IMR-90 (cell line): ENCODE data around the gene PKM. TPM values are rescaled to one million over a fixed set of nuclear protein-coding genes. Genes with fewer than 3 reads are reported as not detected.

Source experiments
- ATAC-seq: fragments of 200-7000 bp; cut with Tn5 transposase; 2 replicates; pipeline ENCODE4 v1.9.1; 2020; ENCODE audit warnings: low read depth, mild to moderate bottlenecking, moderate library complexity
- BruUV-seq: library from RNA; stranded (reverse); fragments of 400-500 nt; replicated peaks from 2 replicates; lab custom pipeline; 2021; lab: Mats Ljungman, UMichigan
- CTCF ChIA-PET: fragments of 300-600 bp; formaldehyde crosslinking; extraction: SDS; loops from one replicate; lab custom pipeline; 2021; ENCODE audit warnings: antibody characterized with exemption; lab: Yijun Ruan, JAX
- POLR2A ChIA-PET: fragments of 300-600 bp; sonication (Branson Sonifier 250); formaldehyde crosslinking; loops from one replicate; lab custom pipeline; 2022; ENCODE audit warnings: antibody characterized with exemption; ENCODE audit not compliant: unreplicated experiment; lab: Charles Lee
- DNase-seq: peaks from one replicate; pipeline ENCODE4 v3.0.0; 2013
- H2AFZ ChIP-seq: replicated peaks from 2 replicates; pipeline ENCODE3; 2013; ENCODE audit warnings: low read length, mild to moderate bottlenecking; ENCODE audit not compliant: poor library complexity
- H2AK5ac ChIP-seq: 2 replicates; pipeline ENCODE4 v1.6.1; 2013; ENCODE audit warnings: low read depth, low read length, inconsistent platforms
- H2AK9ac ChIP-seq: replicated peaks from 2 replicates; pipeline ENCODE3; 2013; ENCODE audit warnings: mild to moderate bottlenecking, low read depth, low read length, moderate library complexity; ENCODE audit not compliant: poor library complexity
- H2BK120ac ChIP-seq: 2 replicates; pipeline ENCODE4 v1.6.1; 2013; ENCODE audit warnings: low read depth, low read length, inconsistent platforms
- H2BK15ac ChIP-seq: 3 replicates; pipeline ENCODE4 v1.6.1; 2013; ENCODE audit warnings: low read depth, low read length, inconsistent platforms
- H2BK20ac ChIP-seq: 2 replicates; pipeline ENCODE4 v1.6.1; 2013; ENCODE audit warnings: low read depth, mild to moderate bottlenecking, inconsistent platforms, low read length, moderate library complexity
- H2BK5ac ChIP-seq: 2 replicates; pipeline ENCODE4 v1.6.1; 2013; ENCODE audit warnings: mild to moderate bottlenecking, low read depth, low read length, inconsistent platforms; ENCODE audit not compliant: poor library complexity, severe bottlenecking
- H3K14ac ChIP-seq: replicated peaks from 2 replicates; pipeline ENCODE4 v1.6.1; 2013; ENCODE audit warnings: low read depth, low read length, inconsistent platforms
- H3K18ac ChIP-seq: 2 replicates; pipeline ENCODE4 v1.6.1; 2013; ENCODE audit warnings: low read depth, low read length, control low read depth
- H3K23ac ChIP-seq: 2 replicates; pipeline ENCODE4 v1.6.1; 2013; ENCODE audit warnings: low read depth, low read length, inconsistent platforms
- H3K27ac ChIP-seq: 2 replicates; pipeline ENCODE4 v1.5.1; 2013; ENCODE audit warnings: mild to moderate bottlenecking, control low read depth, low read length; ENCODE audit not compliant: insufficient read depth
- H3K27me3 ChIP-seq: 2 replicates; pipeline ENCODE4 v1.6.1; 2013; ENCODE audit warnings: low read length; ENCODE audit not compliant: control insufficient read depth, insufficient read depth
- H3K36me3 ChIP-seq: 2 replicates; pipeline ENCODE4 v1.6.1; 2013; ENCODE audit warnings: low read length, mixed read lengths; ENCODE audit not compliant: control insufficient read depth, insufficient read depth
- H3K4ac ChIP-seq: 2 replicates; pipeline ENCODE4 v1.6.1; 2013; ENCODE audit warnings: low read depth, low read length, inconsistent platforms
- H3K4me1 ChIP-seq: 2 replicates; pipeline ENCODE4 v1.6.1; 2013; ENCODE audit warnings: low read length, mixed read lengths; ENCODE audit not compliant: control insufficient read depth, insufficient read depth
- H3K4me2 ChIP-seq: 2 replicates; pipeline ENCODE4 v1.6.1; 2013; ENCODE audit warnings: low read depth, mild to moderate bottlenecking, control low read depth, low read length, moderate library complexity
- H3K4me3 ChIP-seq: 2 replicates; pipeline ENCODE4 v1.5.1; 2013; ENCODE audit warnings: low read depth, mild to moderate bottlenecking, control low read depth, low read length, moderate library complexity; ENCODE audit not compliant: insufficient read depth
- H3K56ac ChIP-seq: 2 replicates; pipeline ENCODE4 v1.6.1; 2013; ENCODE audit warnings: low read length, inconsistent platforms; ENCODE audit not compliant: insufficient read depth; ENCODE audit errors: extremely low read depth
- H3K79me1 ChIP-seq, 2 experiments: 2 replicates each; pipeline ENCODE4 v1.6.1; 2013; ENCODE audit warnings: low read length in 2 of 2, inconsistent platforms in 1 of 2, low read depth in 1 of 2
- H3K9ac ChIP-seq: 2 replicates; pipeline ENCODE4 v1.6.1; 2013; ENCODE audit warnings: low read depth, low read length, control low read depth
- H3K9me1 ChIP-seq: 2 replicates; pipeline ENCODE4 v1.6.1; 2013; ENCODE audit warnings: low read length, inconsistent platforms; ENCODE audit not compliant: insufficient read depth
- H3K9me3 ChIP-seq: 2 replicates; pipeline ENCODE4 v1.6.1; 2013; ENCODE audit warnings: low read length; ENCODE audit not compliant: control insufficient read depth, insufficient read depth
- H4K20me1 ChIP-seq: 2 replicates; pipeline ENCODE4 v1.6.1; 2013; ENCODE audit warnings: low read length, inconsistent platforms; ENCODE audit not compliant: insufficient read depth
- H4K5ac ChIP-seq: 2 replicates; pipeline ENCODE4 v1.6.1; 2013; ENCODE audit warnings: mild to moderate bottlenecking, low read depth, low read length, control low read depth
- H4K8ac ChIP-seq, 2 experiments: 2 replicates each; pipeline ENCODE4 v1.6.1; 2013; ENCODE audit warnings: low read depth in 2 of 2, low read length in 2 of 2, control low read depth in 1 of 2, inconsistent platforms in 1 of 2
- H4K91ac ChIP-seq: 2 replicates; pipeline ENCODE4 v1.6.1; 2013; ENCODE audit warnings: low read depth, low read length, inconsistent platforms; ENCODE audit not compliant: insufficient read depth
- BHLHE40 ChIP-seq: fragments of 150-350 bp; IDR thresholded peaks from 2 replicates; pipeline ENCODE4 v1.6.1; 2016; ENCODE audit warnings: mild to moderate bottlenecking, low read depth, low read length
- CEBPB ChIP-seq: IDR thresholded peaks from 2 replicates; pipeline ENCODE4 v1.6.1; 2012; ENCODE audit warnings: low read depth, low read length, improper control_type of control experiment
- CHD1 ChIP-seq: IDR thresholded peaks from 2 replicates; pipeline ENCODE4 v1.6.1; 2012; ENCODE audit warnings: low read depth, low read length, improper control_type of control experiment
- FOS ChIP-seq: fragments of 150-350 bp; IDR thresholded peaks from 2 replicates; pipeline ENCODE4 v1.6.1; 2016; ENCODE audit warnings: low read depth, low read length
- MAFK ChIP-seq: IDR thresholded peaks from 2 replicates; pipeline ENCODE4 v1.6.1; 2012; ENCODE audit warnings: low read depth, low read length, improper control_type of control experiment
- MAZ ChIP-seq: IDR thresholded peaks from 2 replicates; pipeline ENCODE4 v1.6.1; 2012; ENCODE audit warnings: low read depth, mild to moderate bottlenecking, low read length, improper control_type of control experiment, moderate library complexity, borderline replicate concordance
- MXI1 ChIP-seq: IDR thresholded peaks from 2 replicates; pipeline ENCODE4 v1.6.1; 2012; ENCODE audit warnings: low read depth, mild to moderate bottlenecking, low read length, moderate library complexity, borderline replicate concordance
- NFE2L2 ChIP-seq: fragments of 150-350 bp; IDR thresholded peaks from 2 replicates; pipeline ENCODE4 v1.6.1; 2016; ENCODE audit warnings: low read depth, mild to moderate bottlenecking, low read length
- POLR2A ChIP-seq: IDR thresholded peaks from 2 replicates; pipeline ENCODE4 v1.6.1; 2012; ENCODE audit warnings: mild to moderate bottlenecking, low read depth, low read length
- RAD21 ChIP-seq: IDR thresholded peaks from 2 replicates; pipeline ENCODE4 v1.6.1; 2012; ENCODE audit warnings: low read length, improper control_type of control experiment
- RCOR1 ChIP-seq: IDR thresholded peaks from 2 replicates; pipeline ENCODE4 v1.6.1; 2012; ENCODE audit warnings: mild to moderate bottlenecking, low read length, improper control_type of control experiment; ENCODE audit not compliant: insufficient replicate concordance
- RFX5 ChIP-seq: IDR thresholded peaks from 2 replicates; pipeline ENCODE4 v1.8.0; 2012; ENCODE audit warnings: low read depth, mild to moderate bottlenecking, low read length, moderate library complexity
- SMC3 ChIP-seq: fragments of 150-350 bp; IDR thresholded peaks from 2 replicates; pipeline ENCODE4 v1.6.1; 2016; ENCODE audit warnings: low read depth, mild to moderate bottlenecking, antibody characterized with exemption, low read length, moderate library complexity
- WGBS, 2 experiments: methylation state at CpG; one replicate each; pipeline versions ENCODE4 v1.1.5 to v1.1.7; 2013; ENCODE audit warnings: missing lambda C conversion rate in 2 of 2; ENCODE audit not compliant: insufficient read length in 1 of 2; ENCODE audit errors: extremely low coverage in 2 of 2; 5-methylcytosine and 5-hydroxymethylcytosine counted together
- dilution Hi-C: fragments of 300-500 bp; cut with HindIII; formaldehyde crosslinking; loops from one replicate; pipeline ENCODE4 v1.14.3; 2018; ENCODE audit warnings: low sequenced_read_pairs; ENCODE audit not compliant: unreplicated experiment
- in situ Hi-C: fragments of 300-500 bp; cut with MboI; formaldehyde crosslinking; loops from 3 replicates; pipeline ENCODE4 v1.14.3; 2019; ENCODE audit warnings: low sequenced_read_pairs, inconsistent platforms, mixed read lengths
- intact Hi-C: fragments of 100-400 bp; cut with micrococcal nuclease; formaldehyde crosslinking; loops from 2 replicates; pipeline ENCODE4 v1.10.0; 2022
- polyA plus RNA-seq, 3 experiments: library from polyadenylated mRNA; depleted of rRNA; stranded (reverse); fragments of >200 nt; gene quantifications; 2 replicates each; pipeline ENCODE4 v1.2.3, GENCODE V29; 2012; ENCODE audit warnings: low replicate concordance in 1 of 3
- total RNA-seq: library from RNA; depleted of rRNA; stranded (reverse); fragments of >200 nt; gene quantifications from 2 replicates; pipeline ENCODE4 v1.2.3, GENCODE V29; 2012
- TF ChIP-seq, protein P1 (sequence below): fragments of 150-350 bp; IDR thresholded peaks from 2 replicates; pipeline ENCODE4 v1.6.1; 2016; ENCODE audit warnings: low read depth, mild to moderate bottlenecking, low read length, moderate library complexity, borderline replicate concordance
- TF ChIP-seq, protein P2 (sequence below): fragments of 150-350 bp; IDR thresholded peaks from 2 replicates; pipeline ENCODE4 v1.6.1; 2017; ENCODE audit warnings: mild to moderate bottlenecking, antibody characterized with exemption, low read length, low read depth
- TF ChIP-seq, protein P3 (sequence below): conservative IDR thresholded peaks from 2 replicates; pipeline ENCODE4 v1.5.1; 2012; ENCODE audit warnings: mild to moderate bottlenecking, low read depth, low read length, improper control_type of control experiment

Gene PKM
- total and polyA plus RNA-seq, 2 of the 4 experiments (the other 2 are of a cell fraction) = 2,219 to 3,859 TPM

DNA sequence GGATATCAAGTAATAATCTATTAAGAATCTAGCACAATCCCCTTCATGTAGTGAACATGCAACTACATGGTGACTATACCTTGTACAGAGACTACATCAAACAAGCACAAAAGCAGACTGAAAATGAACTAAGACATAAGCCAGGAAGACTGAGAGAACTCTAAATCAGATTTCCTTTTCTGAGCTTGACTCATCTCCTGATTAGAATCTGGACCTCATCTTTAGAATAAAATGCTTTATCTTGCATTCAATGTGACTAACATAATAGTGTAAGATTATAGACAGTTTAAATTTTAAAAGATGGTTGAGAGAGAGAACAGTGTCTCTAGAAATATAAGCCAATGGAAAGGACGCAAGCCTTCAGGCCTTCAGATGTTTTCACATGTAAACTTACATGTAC is 17.5 kb upstream of the PKM start:
- BruUV-seq = no TSS peak
- H3K9me3 ChIP-seq = no peaks in the 10 kb centered on the region
- no peak overlapping the region for H3K18ac ChIP-seq
- no peak overlapping the region for H2BK120ac ChIP-seq
- WGBS, 2 experiments = no CpG with 5 or more reads among the region's 1 CpG
- H2BK5ac ChIP-seq = no peak overlapping the region
- H3K4me2 ChIP-seq = no peak overlapping the region
- no peak overlapping the region for H2BK15ac ChIP-seq
- peaks cover 3 to 4% of the 10 kb centered on the region in 2 experiments; a peak in 2 of 4 replicates for H3K79me1 ChIP-seq
- H2BK20ac ChIP-seq = no peak overlapping the region
- ChIA-PET CTCF (no interaction called here), POLR2A (no interaction called here)
- H2AK5ac ChIP-seq = no peak overlapping the region
- no peak overlapping the region for H3K14ac ChIP-seq
- no peaks in the 10 kb centered on the region for H3K4me1 ChIP-seq
- no peak overlapping the region for H4K8ac ChIP-seq
- H3K36me3 ChIP-seq = peaks cover 32% of the 10 kb centered on the region
- no peak overlapping the region for H2AK9ac ChIP-seq
- H3K27me3 ChIP-seq = no peaks in the 10 kb centered on the region
- TF ChIP-seq RCOR1 (no peak), POLR2A (no peak), BHLHE40 (no peak), FOS (no peak), CHD1 (no peak), MAZ (no peak), RFX5 (no peak), SMC3 (no peak), NFE2L2 (no peak), RAD21 (no peak), MXI1 (no peak), MAFK (no peak), CEBPB (no peak)
- TF ChIP-seq, protein P1, sequence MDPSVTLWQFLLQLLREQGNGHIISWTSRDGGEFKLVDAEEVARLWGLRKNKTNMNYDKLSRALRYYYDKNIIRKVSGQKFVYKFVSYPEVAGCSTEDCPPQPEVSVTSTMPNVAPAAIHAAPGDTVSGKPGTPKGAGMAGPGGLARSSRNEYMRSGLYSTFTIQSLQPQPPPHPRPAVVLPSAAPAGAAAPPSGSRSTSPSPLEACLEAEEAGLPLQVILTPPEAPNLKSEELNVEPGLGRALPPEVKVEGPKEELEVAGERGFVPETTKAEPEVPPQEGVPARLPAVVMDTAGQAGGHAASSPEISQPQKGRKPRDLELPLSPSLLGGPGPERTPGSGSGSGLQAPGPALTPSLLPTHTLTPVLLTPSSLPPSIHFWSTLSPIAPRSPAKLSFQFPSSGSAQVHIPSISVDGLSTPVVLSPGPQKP = no peak
- TF ChIP-seq, protein P2, sequence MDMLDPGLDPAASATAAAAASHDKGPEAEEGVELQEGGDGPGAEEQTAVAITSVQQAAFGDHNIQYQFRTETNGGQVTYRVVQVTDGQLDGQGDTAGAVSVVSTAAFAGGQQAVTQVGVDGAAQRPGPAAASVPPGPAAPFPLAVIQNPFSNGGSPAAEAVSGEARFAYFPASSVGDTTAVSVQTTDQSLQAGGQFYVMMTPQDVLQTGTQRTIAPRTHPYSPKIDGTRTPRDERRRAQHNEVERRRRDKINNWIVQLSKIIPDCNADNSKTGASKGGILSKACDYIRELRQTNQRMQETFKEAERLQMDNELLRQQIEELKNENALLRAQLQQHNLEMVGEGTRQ = no peak
- TF ChIP-seq, protein P3, sequence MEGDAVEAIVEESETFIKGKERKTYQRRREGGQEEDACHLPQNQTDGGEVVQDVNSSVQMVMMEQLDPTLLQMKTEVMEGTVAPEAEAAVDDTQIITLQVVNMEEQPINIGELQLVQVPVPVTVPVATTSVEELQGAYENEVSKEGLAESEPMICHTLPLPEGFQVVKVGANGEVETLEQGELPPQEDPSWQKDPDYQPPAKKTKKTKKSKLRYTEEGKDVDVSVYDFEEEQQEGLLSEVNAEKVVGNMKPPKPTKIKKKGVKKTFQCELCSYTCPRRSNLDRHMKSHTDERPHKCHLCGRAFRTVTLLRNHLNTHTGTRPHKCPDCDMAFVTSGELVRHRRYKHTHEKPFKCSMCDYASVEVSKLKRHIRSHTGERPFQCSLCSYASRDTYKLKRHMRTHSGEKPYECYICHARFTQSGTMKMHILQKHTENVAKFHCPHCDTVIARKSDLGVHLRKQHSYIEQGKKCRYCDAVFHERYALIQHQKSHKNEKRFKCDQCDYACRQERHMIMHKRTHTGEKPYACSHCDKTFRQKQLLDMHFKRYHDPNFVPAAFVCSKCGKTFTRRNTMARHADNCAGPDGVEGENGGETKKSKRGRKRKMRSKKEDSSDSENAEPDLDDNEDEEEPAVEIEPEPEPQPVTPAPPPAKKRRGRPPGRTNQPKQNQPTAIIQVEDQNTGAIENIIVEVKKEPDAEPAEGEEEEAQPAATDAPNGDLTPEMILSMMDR = no peak
- H2AFZ ChIP-seq = no peak overlapping the region
- in situ Hi-C loops (no loop called here), dilution Hi-C loops (no loop called here), intact Hi-C loops (no loop called here)
- no peak overlapping the region for H3K56ac ChIP-seq
- H3K4ac ChIP-seq = no peak overlapping the region
- H3K9me1 ChIP-seq = peaks cover 3% of the 10 kb centered on the region; the same call in 1 of the 2 replicates
- no peak overlapping the region for H3K4me3 ChIP-seq
- no peak overlapping the region for H4K5ac ChIP-seq
- no peak for ATAC-seq
- no peak overlapping the region for H3K27ac ChIP-seq
- DNase-seq = no peak
- H3K23ac ChIP-seq = no peak overlapping the region
- no peak overlapping the region for H4K91ac ChIP-seq
- no peaks in the 10 kb centered on the region for H4K20me1 ChIP-seq
- H3K9ac ChIP-seq = no peak overlapping the region
